ENCODE measurements around the gene FKBP2.

Gene FKBP2

DNA sequence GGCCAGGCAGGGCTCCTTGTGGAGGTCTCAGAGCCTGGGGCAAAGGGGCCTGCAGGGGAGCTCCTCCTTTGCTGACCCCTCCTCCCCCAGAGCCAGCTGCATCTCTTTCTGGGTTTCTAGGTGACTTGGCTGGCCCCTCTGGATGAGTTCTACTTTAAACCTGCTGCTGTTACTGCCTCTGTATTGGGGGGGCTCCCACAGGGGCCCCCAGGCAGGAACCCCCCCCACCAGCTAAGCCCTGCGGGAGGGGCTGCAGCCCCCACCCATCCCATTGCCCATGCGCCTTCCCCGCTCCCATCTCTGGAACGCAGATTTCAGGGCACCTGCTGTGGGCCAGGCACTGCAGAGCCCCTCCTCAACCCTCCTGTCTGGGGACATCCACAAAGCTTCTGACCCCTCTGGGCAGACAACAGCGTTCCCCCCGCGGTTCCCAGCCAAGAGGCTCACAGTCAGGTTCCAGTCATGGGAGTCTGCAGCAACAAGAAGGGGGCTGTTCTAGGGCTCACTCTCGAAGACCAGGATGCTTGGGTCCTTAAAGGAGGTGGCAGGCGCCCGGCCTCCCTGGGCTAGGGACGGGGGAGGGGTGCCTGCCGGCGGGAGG lies 9.6 kb downstream of the FKBP2 start:
- peak; percentile 87 for DNase-seq

DNA sequence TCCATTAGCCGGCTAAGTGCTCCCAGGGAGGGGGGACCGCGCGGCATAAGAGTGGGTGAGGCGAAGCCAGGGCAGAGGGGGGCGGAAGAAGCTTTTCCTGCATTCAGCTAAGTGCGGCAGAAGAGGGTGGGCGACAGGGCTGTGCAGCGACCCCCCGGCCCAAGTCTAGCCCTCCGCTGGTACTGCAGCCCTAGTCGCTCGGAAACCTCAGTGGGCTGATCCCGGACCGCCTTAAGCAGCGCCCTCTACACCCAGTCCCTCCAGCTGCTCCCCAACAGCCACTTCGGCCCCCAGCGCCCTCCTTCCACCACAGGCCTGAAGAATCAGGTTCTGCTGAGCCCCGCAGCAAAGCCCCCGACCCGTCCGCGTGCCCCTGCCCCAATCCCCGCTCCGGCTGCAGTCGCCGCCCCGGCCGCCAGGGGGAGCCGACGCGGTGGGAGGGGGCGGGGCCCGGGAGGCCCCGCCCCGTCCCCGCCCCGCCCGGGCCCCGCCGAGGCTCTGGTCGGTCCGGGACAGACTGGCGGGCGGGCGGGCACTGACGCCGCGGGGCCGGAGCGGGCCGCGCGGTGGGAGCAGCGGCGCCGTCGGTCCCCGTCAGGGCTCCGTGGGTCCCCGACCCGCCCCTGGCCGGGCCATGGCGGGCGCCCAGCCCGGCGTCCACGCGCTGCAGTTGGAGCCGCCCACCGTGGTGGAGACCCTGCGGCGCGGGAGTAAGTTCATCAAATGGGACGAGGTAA lies 10.3 kb downstream of the FKBP2 start, which contains the start of gene PLCB3:
Gene PLCB3 (plus strand): TSS at position 515 of the 737 bp plus-strand sequence. CDS start 120 bp downstream, at position 635.
- peak; percentile 95 for DNase-seq

DNA sequence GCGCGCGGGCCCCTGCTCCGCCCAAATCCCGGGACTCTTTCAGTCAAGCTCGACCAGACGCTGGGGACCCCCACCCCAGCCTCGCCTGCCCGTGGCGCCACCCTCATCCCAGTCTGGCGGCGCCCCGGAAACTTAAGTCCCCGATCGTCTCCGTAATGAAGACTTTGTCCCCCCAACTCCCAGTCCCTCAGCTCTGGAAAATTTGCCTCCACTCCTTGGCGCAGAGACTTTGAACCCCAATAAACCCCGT lies 10.8 kb downstream of the FKBP2 start:
- DNase-seq, result no peak

DNA sequence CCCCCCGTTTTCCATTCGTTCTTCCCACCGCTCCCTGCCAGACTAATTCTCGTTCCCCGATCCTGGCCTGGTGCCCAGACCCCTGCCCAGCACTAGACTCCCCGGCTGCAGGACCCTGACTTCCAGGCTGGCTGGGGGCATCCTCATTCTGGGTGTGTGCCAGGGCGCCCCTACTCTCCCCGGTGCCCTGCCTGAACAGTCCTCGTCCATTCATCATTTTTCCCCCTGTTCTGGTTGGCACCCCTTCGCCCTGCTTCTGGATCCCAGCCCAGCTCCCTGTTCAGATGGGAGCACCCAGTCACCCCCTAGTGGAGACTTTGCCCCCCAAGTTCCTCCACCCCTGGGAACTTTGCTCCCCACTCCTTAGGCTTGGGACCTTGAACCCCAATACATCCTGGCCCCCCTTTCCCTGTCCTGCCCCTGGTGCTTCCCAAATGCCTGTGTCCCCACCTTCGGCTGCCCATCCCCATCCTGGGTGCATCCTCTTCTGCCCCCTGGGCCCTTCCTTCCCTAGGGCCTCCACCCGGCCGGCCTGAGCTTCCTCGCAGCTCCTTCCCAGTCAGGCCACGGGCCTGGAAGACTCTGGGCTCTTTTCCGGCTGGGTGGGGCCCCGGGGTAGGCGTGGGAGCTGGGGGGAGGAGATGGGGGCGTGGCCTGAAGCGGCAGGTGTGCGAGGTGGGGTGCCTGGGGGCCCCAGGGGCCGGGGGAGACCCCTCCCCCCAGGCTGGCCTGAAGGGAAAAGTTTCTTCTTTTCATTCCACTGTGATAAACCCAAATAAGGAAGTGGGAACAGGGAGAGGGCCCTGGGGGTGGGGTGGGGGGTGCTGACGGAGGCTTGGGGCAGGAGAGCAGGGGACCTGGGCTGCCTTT lies 11.3 kb downstream of the FKBP2 start:
- DNase-seq, result peak; percentile 98

DNA sequence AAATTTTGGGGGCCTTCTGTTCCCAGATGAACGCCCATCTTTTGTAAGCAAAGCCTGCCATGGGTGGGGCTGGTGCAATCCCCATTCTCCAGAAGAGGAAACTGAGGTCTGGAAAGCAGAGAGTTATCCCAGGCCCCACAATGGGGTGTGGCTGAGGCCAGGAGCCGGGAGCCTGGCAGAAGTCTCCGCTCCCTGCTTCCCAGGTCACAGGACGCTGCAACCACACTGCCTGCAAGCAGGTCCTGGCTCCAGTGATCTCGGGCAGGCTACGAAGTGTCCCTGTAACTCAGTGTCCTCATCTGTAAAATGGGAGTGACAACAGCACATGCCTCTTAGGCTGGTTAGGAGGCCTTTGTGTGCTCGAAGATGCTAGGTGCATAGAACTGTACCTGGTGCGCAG lies 12.1 kb downstream of the FKBP2 start:
- no peak for DNase-seq

DNA sequence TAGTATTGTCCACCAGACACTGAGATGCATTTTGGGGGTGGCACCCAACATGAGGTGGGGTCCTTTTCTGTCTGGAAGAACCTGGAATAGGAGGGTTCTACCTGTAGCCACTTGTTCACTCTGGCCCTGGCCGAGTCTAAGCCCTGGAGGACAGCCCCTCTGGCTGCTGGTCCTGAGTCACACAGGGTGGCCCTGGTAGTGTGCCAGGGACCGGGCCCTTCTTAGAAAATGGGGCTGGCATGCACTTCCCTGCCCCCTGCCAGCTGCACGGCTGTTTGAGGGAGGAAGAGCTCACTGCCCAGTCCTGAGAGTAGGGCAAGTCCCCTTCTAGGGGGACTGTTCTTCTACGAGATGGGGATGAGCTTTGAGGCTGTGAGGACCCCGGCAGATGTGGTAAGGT lies 12.6 kb downstream of the FKBP2 start:
- no peak for DNase-seq

DNA sequence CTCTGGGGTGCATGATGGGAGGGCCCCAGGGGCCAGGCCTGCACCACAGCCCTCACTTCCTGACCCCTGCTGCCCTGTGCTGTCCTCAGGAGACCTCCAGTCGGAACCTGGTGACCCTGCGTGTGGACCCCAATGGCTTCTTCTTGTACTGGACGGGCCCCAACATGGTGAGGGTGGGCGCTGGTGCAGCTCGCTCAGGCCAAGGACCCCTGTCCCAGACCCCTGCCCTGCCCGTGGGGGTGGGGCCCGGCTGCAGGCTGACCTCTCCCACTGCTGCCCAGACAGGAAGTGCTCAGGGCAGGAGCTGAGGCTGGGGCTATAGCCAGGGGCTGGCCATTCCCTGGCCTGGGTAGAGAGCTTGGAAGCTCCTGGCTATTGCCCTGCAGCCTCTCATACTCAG lies 13.4 kb downstream of the FKBP2 start:
- DNase-seq, result no peak

DNA sequence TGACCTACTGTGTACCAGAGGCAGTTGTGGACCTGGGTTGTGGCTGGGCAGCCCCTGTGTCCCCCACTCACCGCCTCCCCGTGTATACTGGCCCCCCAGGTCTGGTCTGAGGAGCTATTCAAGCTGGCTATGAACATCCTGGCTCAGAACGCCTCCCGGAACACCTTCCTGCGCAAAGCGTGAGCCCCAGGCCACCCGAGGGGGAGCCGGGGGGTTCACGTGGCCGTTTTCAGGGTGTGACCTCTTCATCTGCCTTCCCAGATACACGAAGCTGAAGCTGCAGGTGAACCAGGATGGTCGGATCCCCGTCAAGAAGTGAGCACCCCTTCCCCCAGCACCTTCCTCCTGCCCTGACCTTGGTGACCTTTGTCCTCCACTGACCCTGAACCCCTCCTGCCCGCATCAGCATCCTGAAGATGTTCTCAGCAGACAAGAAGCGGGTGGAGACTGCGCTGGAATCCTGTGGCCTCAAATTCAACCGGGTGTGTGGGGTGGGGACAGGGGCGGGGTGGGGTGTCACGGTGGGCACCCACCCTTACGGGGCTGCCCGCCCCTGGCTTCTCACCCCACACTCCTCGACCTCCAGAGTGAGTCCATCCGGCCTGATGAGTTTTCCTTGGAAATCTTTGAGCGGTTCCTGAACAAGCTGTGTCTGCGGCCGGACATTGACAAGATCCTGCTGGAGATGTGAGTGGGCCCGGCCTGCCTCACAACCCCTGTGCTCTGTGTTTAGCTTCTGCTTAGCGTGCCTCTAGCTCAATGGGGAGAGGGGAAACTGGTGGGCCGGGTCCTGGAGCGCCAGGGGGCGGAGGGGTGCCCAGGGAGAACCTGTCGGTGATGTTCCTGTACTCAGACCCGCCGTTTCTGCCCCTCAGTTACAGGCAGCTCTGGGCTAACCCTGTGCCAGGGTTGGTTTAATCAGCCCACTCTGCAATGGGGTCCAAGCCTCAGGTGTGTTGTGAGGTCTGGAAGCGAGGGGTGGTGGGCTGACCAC lies 14.5 kb downstream of the FKBP2 start:
- DNase-seq, result no peak

DNA sequence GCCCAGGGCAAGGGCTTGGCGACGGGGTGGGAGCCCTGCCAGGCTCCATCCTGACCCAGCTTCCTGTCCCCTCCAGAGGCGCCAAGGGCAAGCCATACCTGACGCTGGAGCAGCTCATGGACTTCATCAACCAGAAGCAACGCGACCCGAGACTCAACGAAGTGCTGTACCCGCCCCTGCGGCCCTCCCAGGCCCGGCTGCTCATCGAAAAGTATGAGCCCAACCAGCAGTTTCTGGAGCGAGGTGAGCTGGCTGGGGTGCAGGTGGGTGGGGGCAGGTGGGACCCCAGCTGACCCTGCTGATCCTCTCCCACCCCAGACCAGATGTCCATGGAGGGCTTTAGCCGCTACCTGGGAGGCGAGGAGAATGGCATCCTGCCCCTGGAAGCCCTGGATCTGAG lies 15.4 kb downstream of the FKBP2 start:
- DNase-seq, result no peak

DNA sequence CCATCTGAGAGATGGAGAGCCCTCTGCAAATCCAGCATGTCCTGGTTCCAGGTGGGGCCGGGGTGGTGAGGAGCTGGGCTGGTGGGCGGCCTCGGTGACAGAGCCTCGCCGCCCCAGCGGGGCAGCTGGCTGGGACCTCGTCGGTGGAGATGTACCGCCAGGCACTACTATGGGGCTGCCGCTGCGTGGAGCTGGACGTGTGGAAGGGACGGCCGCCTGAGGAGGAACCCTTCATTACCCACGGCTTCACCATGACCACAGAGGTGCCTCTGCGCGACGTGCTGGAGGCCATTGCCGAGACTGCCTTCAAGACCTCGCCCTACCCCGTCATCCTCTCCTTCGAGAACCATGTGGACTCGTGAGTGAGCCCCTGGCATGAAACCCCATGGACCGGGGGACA lies 17.5 kb downstream of the FKBP2 start:
- no peak for DNase-seq

DNA sequence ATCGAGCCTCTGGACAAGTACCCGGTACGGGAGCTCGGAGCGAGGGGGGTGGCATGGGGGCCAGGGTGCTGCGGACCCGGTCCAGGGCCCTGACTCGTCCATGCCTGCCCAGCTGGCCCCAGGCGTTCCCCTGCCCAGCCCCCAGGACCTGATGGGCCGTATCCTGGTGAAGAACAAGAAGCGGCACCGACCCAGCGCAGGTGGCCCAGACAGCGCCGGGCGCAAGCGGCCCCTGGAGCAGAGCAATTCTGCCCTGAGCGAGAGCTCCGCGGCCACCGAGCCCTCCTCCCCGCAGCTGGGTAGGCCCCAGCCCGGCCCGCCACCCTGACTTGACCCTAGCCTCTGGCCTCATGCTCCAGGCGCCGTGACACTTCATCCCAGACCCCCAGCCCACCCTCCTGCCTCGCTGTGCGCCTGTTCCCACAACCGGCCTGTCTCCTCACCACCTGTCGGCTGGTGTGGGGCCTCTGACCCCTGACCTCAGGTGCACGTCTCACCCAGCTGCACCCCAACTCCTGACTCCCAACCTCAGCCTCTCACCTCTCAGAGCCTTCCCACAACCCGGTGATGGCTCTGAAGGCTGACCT lies 18.1 kb downstream of the FKBP2 start:
- no peak for DNase-seq

DNA sequence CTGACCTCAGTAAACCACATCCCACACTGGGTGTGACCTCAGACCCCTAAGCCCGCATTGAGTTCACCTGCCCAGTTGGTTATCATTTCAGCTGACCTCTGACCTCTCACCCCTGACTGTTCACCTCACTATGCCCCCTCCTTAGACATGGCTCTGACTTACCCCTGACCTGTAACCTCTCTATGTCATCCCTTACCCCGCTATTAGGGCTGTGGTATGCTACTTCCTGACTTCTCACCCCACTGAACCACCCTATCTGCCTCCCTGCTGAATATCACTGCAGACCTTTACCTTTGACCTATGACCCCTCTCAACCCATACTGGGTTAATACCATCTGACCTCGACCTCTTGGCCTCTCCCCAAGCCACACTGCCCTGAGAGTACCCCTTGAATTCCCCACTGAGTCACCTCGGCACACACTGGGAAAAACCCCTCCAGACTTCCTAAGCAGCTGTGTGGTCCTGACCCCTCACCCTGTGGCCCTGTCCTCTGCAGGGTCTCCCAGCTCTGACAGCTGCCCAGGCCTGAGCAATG lies 18.7 kb downstream of the FKBP2 start:
- no peak for DNase-seq

DNA sequence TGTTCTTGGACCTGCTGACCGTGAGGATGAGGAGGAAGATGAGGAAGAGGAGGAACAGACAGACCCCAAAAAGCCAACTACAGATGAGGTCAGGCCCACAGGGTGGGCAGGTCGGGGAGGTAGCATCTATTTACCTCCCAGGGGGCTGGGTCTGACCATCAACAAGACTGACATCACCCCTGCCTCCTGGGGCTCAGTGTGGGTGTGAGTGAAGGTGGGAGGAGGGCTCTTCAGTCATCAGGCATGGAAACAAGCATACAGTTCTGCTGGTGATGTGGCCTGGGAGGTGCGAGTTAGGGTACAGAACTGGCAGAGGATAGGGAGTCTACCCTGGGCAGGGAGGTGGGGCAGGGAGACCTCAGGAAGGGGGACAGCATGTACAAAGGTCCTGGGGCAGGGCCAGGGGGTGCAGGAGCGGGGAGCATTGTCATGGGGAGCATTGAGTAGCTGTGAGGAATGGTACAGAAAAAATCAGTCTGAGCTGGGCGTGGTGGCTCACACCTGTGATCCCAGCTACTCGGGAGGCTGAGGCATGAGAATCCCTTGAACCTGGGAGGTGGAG lies 19.3 kb downstream of the FKBP2 start:
- DNase-seq, result no peak

DNA sequence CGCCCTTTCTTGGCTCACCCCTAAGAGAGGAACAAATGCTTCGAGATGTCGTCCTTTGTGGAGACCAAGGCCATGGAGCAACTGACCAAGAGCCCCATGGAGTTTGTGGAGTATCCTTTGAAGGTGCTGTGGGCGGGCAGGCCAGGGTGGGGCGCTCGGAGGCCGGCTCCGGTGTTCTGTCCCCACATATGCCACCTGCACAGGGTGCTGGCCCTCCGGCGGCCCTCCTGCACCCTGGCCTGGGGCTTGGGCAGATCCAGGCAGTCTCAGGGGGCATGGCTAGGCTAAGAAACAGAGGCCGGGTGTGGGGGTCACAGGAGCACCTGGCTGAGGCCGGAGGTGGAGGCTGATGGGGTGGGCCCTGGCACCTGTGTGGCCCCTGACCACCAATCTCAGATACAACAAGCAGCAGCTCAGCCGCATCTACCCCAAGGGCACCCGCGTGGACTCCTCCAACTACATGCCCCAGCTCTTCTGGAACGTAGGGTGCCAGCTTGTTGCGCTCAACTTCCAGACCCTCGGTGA lies 20.7 kb downstream of the FKBP2 start:
- no peak for DNase-seq

DNA sequence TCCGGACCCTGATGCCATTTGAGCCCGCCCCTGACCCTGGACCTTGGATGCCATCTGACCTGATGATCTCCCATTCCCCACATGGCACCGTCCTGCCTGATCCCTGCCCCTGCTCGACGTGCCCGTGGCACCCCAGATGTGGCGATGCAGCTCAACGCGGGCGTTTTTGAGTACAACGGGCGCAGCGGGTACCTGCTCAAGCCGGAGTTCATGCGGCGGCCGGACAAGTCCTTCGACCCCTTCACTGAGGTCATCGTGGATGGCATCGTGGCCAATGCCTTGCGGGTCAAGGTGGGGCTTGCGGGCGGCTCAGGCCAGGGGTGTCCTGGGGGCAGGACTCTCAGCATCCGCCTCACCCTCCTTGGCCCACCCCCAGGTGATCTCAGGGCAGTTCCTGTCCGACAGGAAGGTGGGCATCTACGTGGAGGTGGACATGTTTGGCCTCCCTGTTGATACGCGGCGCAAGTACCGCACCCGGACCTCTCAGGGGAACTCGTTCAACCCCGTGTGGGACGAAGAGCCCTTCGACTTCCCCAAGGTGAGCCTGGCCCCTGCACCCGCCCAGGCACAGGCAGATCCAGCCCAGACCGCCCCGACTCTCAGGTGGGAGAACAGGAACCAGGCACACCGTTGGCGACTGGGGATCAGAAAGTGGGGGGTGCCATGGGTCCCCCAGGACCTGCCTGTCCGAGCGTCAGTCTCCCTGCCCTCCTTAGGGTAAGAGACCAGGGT lies 21.5 kb downstream of the FKBP2 start:
- no peak for DNase-seq

DNA sequence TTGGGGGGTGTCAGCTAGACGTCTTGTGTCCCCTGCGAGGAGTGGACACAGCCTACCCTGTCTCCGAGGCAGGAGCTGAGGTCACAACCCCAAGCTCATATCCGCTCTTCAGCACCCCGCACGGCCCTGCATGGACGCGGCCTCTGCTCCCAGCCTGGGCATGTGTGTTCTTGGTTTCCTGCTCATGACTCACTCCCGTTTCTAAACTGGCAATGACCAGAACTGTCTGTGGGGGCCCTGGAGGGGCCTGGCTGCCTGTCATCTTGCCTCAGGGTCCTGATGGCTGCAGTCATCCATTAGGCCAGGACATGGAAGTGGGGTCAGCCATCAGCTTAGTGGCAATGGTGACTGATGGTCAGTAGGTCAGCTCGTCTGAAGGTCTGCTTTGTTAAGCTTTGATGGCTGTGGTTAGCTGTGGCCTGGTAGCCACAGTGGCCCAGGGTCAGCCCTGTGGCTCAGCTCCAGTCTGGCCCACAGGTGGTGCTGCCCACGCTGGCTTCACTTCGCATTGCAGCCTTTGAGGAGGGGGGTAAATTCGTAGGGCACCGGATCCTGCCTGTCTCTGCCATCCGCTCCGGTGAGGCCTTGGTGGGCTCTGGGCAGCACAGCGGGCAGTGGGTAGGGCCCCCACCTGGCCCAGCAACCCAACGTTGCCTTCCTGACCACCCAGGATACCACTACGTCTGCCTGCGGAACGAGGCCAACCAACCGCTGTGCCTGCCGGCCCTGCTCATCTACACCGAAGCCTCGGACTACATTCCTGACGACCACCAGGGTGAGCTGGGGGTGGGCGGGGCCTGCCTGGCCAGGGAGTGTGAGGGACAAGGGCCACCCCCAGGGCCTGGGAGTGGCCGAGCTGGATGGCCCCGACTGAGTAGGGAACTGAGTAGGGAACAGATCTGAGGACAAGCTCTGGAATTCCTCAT lies 22.4 kb downstream of the FKBP2 start:
- DNase-seq, result no peak

DNA sequence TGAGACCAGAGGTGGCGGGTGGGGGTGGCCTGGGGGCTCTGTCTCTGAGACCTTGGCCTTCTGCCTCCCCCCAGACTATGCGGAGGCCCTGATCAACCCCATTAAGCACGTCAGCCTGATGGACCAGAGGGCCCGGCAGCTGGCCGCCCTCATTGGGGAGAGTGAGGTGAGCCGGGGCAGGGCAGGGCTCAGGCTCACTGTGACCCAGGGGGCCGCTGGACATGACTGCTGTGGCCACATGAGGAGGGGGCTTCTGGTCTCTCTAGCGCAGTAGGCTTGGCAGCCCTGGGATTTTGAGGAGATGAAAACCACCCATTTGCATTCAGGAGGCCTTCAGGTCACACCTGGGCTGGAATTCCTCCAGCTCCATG lies 23.0 kb downstream of the FKBP2 start:
- DNase-seq, result no peak

DNA sequence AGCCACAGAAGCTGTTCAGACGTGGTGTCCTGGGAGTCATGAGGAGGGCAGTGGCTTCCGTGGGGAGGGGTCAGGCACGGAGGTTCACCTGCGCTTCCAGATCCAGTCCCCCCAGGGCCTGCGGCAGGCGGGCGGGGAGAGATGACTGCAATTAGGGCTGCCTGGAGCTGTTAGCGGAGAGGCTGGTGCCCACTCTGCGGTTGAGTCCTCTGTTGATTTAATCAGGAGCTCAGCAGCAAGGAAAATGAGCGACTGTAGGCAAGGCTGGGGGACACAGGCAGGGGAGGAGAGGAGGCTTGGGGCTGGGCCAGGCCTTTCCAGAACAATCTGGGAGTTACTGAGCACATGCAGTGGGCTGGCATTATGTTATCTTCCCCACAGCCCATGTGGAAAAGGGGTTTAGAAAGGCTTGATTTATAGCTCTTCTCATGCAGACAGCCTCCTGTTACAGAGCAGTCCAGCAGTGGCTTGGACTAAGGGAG lies 23.5 kb downstream of the FKBP2 start:
- no peak for DNase-seq

All from 8988T (cell line).